Anterior cingulate cortex (tissue), 58 donors: ENCODE data around the gene SBF2.
"Not testable (repeated sequence)": the region's sequence is repeated elsewhere in the genome, so short reads cannot be mapped to it uniquely, and the experiment has no call there.

Experiments
- DNase-seq, 58 donors: peaks; one replicate each; lab custom pipeline; 2025; lab: John Stamatoyannopoulos, UW

The SBF2 gene

GRCh38 chr11:9761441-9761945 is 532.5 kb downstream of the SBF2 start:
- DNase-seq: no peak

GRCh38 chr11:9760193-9760575 is 533.8 kb downstream of the SBF2 start:
- DNase-seq: peak in 49 of 58 donors; percentile 13 to 88 (median 49)

GRCh38 chr11:9759519-9760192 is 534.4 kb downstream of the SBF2 start:
- peak in 45 of 58 donors; percentile 14 to 89 (median 38) for DNase-seq

- DNase-seq: peak in 38 of 58 donors; percentile 13 to 60 (median 42)
Observed at GRCh38 chr11:9758637-9759518, 535.1 kb downstream of the SBF2 start.

GRCh38 chr11:9757809-9758636 is 536.0 kb downstream of the SBF2 start:
- peak in 54 of 58 donors; percentile 22 to 86 (median 68) for DNase-seq

GRCh38 chr11:9756878-9757277 is 537.1 kb downstream of the SBF2 start:
- no peak for DNase-seq

GRCh38 chr11:9756461-9756860 is 537.6 kb downstream of the SBF2 start:
- no peak for DNase-seq

- no peak for DNase-seq
Observed at GRCh38 chr11:9755561-9756185, 538.3 kb downstream of the SBF2 start.

GRCh38 chr11:9754010-9754471 is 540.0 kb downstream of the SBF2 start:
- no peak for DNase-seq

GRCh38 chr11:9753021-9753420 is 541.0 kb downstream of the SBF2 start:
- DNase-seq: no peak

- DNase-seq: no peak
Observed at GRCh38 chr11:9752091-9752490, 541.9 kb downstream of the SBF2 start.

- no peak for DNase-seq
Observed at GRCh38 chr11:9750551-9750950, 543.5 kb downstream of the SBF2 start.

- peak in 37 of 58 donors; percentile 11 to 76 (median 43) for DNase-seq
Observed at GRCh38 chr11:9748361-9748970, 545.6 kb downstream of the SBF2 start.

- no peak for DNase-seq
Observed at GRCh38 chr11:9747828-9748227, 546.2 kb downstream of the SBF2 start.

GRCh38 chr11:9747229-9747628 is 546.8 kb downstream of the SBF2 start:
- no peak for DNase-seq

GRCh38 chr11:9745411-9746211 is 548.4 kb downstream of the SBF2 start:
- DNase-seq: no peak

GRCh38 chr11:9743512-9743911 is 550.5 kb downstream of the SBF2 start:
- DNase-seq: not testable (repeated sequence)

GRCh38 chr11:9741260-9741659 is 552.8 kb downstream of the SBF2 start:
- no peak for DNase-seq
